GM12874 (cell line): Measurements from ENCODE around the gene OGFR.

Experiments
- TF ChIP-seq, protein P1 (sequence below): IDR thresholded peaks from 2 replicates; pipeline ENCODE4 v1.5.1; 2011; ENCODE audit warnings: low read depth, mild to moderate bottlenecking, control low read depth, low read length, moderate library complexity; ENCODE audit not compliant: insufficient read depth

The OGFR gene

DNA sequence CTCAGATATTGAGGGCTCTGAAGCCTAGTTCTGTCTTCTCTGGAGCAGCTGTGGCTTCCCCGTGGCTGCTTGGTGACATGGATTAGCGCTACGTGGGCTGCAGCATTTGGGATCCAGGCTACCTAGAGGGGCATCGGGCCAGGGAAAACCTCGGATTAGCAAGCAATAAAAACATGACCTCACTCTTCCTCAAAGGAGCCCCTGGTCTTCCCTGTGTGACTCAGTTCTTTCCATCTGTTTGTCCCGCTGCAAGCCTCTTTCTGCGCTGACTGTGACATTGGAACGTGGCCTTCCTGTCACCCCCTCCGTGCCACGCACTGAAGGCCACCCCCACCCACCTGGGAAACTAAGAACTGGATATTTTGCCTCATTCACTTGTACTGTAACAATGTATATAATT is 4.8 kb upstream of the OGFR start:
- TF ChIP-seq, protein P1, sequence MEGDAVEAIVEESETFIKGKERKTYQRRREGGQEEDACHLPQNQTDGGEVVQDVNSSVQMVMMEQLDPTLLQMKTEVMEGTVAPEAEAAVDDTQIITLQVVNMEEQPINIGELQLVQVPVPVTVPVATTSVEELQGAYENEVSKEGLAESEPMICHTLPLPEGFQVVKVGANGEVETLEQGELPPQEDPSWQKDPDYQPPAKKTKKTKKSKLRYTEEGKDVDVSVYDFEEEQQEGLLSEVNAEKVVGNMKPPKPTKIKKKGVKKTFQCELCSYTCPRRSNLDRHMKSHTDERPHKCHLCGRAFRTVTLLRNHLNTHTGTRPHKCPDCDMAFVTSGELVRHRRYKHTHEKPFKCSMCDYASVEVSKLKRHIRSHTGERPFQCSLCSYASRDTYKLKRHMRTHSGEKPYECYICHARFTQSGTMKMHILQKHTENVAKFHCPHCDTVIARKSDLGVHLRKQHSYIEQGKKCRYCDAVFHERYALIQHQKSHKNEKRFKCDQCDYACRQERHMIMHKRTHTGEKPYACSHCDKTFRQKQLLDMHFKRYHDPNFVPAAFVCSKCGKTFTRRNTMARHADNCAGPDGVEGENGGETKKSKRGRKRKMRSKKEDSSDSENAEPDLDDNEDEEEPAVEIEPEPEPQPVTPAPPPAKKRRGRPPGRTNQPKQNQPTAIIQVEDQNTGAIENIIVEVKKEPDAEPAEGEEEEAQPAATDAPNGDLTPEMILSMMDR = no peak

DNA sequence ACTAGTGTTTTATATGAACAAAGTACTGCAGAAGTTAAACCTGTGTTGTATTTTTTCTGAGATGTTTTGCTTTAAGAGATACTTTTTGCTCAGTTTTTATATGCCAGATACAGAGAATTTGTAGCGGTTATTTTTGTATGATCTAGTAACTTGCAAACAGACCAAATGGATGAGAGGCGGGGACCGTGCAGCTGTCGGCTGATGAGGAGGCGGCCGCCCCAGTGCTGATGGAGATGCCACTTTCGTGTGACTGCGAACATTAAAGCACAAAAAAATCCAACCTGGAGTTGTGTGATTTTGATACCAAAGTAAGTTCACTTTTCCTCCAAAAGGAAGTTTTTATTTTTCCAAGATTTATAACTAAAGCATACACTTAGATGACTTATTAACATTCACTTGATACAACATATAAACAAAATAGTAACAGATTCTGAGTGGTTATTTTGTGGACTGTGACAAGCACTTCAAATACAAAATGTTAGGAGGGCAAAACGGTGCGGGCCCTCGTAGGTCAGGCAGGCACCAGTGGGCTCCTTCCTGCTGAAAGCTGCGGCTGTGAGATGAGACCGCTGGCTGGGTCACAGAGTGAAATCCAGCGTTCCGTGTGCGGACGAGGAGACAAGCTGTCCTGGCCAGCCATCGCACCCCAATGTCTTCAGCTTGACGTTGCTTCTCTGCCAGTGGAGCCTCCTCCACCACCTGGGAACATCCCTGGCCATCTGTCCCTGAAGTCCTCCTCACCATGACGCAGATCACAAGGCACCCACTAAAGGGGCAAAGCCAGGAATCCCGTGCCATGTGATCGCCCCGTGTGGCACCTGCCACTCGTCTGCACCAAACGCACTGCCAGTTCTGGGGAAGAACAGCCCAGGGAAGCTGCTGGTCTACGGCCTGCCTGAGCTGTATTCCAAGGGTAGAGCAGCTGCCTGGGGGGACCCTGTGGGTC is 4.0 kb upstream of the OGFR start:
- TF ChIP-seq, protein P1 = no peak

DNA sequence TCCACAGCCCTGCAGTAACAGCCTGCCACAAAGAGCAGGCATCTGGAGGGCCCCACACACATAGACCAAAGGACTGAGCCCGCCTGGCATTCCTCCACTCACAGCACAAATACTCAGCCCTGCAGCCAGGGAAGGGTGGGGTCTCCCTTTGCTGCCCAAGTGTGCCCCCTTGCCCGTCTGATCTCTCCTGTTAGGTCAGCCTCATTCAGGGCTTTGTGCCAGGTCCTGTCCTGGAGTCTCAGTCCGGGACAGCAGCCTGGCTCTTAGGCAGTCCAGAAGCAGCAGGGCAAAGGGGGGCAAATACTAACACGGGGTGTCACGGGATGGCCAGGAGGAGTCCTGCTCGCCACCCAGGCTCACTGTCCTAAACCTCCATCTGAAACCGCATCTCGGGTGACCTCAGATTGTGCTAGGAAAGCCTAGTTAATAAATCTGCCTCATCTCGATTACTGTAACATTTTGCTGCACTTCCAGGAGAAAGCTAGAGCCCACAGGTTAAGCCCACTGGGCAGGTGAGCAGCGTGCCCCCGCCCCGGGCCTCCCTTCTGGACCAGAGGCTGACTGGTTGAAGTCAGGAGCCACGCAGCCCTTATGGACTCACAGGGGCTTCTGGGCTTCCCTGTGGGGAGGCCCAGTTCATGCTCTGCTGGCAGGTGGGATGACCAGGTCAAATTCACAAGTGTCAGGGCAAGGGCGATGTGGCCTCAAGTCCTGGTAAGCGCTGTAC is 3.2 kb upstream of the OGFR start:
- TF ChIP-seq, protein P1 = no peak

DNA sequence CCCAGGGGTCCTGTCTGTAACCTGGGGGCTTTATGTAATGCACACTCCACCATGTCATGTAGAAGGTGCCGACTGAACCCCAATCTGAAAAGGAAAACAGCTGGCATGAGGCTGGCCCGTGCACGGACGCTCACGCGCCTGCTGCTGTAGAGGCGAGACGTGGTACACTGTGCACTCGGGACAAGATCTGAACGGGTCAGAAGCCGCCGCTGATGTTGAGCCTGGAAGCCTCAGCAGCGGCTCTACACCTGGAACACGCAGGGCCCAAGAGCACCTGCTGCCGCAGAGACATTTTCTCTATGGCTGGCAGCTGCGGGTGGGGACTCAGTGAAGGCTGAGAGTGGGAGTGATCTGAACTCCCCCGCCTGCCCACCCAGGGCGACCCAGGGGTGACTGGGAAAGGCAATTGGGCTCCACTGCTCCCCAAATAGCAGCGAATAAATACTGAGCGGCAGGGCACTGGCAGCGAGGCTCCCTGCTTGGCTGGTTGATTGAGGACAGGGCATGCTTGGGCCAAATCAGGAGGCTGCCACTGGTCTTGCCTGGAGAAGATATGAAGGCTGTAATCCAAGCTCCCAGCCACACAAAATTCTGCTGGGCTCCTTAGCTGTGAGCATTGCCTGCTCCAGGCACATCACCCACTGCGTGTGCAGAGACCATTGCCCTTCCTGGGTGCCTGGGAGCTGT is 2.5 kb upstream of the OGFR start:
- TF ChIP-seq, protein P1 = no peak

DNA sequence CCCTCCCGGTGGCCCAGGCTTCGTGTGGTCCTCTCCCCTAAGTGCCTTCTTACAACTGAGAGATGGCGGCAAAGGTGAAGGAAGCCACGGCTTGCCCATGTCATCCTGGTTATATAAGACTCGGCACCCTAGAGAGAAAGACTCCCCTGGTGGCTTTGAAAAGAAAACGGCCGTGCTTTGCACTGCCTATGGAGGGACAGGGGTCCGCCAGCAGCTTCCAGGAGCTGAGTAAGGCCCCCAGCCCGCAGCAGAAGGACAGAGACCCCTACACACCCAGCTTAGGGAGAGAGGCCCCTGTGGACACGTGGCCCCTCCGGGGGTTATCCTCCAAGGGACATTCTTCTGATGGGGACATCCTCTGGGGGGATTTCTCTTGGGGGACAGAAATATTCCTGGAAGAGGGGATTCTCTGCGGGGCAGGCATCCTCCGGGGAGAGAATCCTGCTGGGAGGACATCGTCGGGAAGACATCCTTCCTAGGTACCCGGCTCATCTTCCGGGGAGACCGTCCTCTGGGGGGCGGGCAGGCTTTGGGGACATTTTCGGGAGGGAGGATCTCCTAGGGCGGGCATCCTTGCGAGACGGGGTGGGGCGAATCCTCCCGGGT is 511 bp upstream of the OGFR start:
- TF ChIP-seq, protein P1 = 0 out of 2 replicates have a peak, but pooled peaks have one; percentile 10

DNA sequence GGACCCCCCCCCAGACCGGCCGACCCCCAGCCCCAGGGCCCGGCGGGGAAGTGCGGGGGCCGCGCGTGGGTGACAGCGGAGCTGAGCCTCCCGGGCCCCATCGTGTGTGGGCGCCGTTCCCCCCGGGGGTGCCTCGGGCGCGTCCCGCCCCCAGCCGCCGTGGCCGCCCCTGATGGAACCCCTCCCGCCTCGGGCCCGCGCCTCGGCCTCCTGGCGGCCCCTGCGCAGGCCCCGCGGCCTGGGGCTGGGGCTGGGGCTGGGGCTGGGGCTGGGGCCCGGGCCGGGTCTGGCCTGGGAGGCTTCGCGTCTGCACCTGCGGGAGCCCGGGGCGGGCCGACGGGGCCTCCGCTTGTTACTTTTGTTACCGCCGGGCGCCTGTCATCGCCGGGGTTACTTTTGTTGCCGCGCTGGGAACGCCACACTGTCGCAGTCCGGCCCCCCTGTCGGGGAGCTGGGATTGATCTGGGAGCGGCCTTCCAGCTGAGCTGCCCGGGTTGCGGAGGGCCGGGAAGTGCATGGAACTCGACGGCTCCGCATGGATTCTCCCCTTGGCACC is 598 bp downstream of the OGFR start:
- TF ChIP-seq, protein P1 = no peak
